Subcutaneous abdominal adipose tissue (tissue), 5 donors: Measurements from ENCODE around the gene CRTC1.

Experiments
- H3K27ac ChIP-seq: one replicate; pipeline ENCODE4 v1.7.0; 2013; ENCODE audit warnings: low read depth, mild to moderate bottlenecking, inconsistent platforms, low read length, moderate library complexity
- H3K27me3 ChIP-seq, 5 donors: one replicate each; pipeline ENCODE4 v1.7.0; 2013; ENCODE audit warnings: low read length in 5 of 5, inconsistent platforms in 1 of 5; ENCODE audit not compliant: control insufficient read depth in 5 of 5, insufficient read depth in 4 of 5
- H3K36me3 ChIP-seq, 5 donors: one replicate each; pipeline ENCODE4 v1.7.0; 2013; ENCODE audit warnings: low read length in 5 of 5; ENCODE audit not compliant: control insufficient read depth in 5 of 5, insufficient read depth in 5 of 5
- H3K4me1 ChIP-seq, 5 donors: one replicate each; pipeline ENCODE4 v1.7.0; 2013; ENCODE audit warnings: low read length in 5 of 5, mild to moderate bottlenecking in 3 of 5, moderate library complexity in 1 of 5; ENCODE audit not compliant: control insufficient read depth in 5 of 5, insufficient read depth in 5 of 5
- H3K4me3 ChIP-seq, 5 donors: one replicate each; pipeline ENCODE4 v1.7.0; 2013; ENCODE audit warnings: low read length in 5 of 5, low read depth in 1 of 5
- H3K9ac ChIP-seq, 5 donors: one replicate each; pipeline ENCODE4 v1.7.0; 2013; ENCODE audit warnings: low read length in 5 of 5, mild to moderate bottlenecking in 4 of 5, moderate library complexity in 3 of 5
- H3K9me3 ChIP-seq, 5 donors: one replicate each; pipeline ENCODE4 v1.7.0; 2013; ENCODE audit warnings: low read length in 5 of 5; ENCODE audit not compliant: control insufficient read depth in 5 of 5
- donor health status: healthy.
- donor health status: healthy.
- donor health status: healthy.
- donor health status: healthy.
- donor health status: healthy.

Gene CRTC1

DNA sequence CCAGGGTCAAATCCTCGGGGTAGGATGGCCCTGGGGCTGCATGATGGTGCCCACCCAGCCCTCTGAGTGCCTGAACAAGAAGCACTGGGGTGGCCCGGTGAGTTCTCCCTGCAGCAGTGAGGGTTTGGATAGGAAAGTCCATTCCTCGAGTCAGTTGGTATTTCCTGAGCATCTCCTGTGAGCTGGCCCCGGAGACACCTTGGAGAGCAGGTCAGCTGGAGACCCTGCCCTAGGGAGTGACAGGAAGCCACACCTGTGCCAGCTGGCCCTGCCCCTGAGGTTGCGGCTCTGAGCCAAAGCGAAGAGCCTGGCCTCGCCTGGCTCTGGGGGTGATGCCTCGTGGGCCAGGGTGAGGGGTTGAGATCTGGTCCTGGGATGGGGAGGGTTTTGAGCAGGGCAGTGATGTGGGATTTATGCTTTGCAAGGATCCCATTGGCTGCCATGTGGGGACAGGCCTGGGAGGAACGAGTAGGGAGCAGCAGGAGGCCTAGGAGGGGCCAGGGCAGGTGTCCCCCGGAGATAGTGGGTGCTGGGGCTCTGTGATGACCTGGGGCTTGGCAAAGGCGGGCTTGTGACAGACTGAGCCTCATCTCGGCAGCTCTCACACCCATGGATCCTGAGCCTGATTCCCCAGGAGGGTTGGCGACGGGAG lies 16.0 kb downstream of the CRTC1 start:
- no peaks in the 10 kb centered on the region for H3K36me3 ChIP-seq
- H3K4me3 ChIP-seq, result no peak overlapping the region
- no peaks in the 10 kb centered on the region for H3K9me3 ChIP-seq
- H3K9ac ChIP-seq, result no peak overlapping the region
- no peaks in the 10 kb centered on the region for H3K27me3 ChIP-seq
- peaks cover 0 to 25% (median 23%) of the 10 kb centered on the region in 5 donors for H3K4me1 ChIP-seq
- H3K27ac ChIP-seq, result no peak overlapping the region

- Histone ChIP-seq H3K27ac (peak overlapping the region; percentile 45), H3K27me3 (no peaks in the 10 kb centered on the region), H3K9me3 (no peaks in the 10 kb centered on the region), H3K36me3 (no peaks in the 10 kb centered on the region), H3K4me3 (peak overlapping the region; percentile 57 to 83 (median 73)), H3K4me1 (peaks cover 0 to 25% (median 23%) of the 10 kb centered on the region in 5 donors), H3K9ac (peak overlapping the region in 3 of 5 donors; percentile 48 to 69 (median 62))
Measured at GRCh38 chr19:18700501-18701249, 17.2 kb downstream of the CRTC1 start.

DNA sequence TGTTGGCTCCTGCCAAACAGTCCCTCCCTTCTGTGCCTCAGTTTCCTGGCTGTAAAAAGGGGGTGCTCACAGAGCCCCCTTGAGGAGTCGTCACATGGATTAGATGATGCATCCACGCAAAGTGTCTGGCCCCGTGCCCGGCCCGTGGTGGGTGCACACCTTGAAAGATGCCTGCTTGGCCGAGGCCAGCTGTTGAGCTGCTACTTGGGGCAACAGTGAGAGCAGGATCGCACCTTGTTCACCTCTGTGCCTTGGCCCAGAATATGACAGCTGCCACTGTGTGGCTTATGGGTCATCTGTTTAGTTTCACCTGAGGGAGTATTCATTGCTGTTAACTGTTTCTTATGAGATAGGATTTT lies 17.7 kb downstream of the CRTC1 start:
- peak overlapping the region in 2 of 5 donors; percentile 62 to 69 for H3K9ac ChIP-seq
- peak overlapping the region in 4 of 5 donors; percentile 6 to 80 (median 65) for H3K4me3 ChIP-seq
- no peaks in the 10 kb centered on the region for H3K9me3 ChIP-seq
- peaks cover 0 to 25% (median 23%) of the 10 kb centered on the region in 5 donors for H3K4me1 ChIP-seq
- no peak overlapping the region for H3K27ac ChIP-seq
- H3K27me3 ChIP-seq, result no peaks in the 10 kb centered on the region
- no peaks in the 10 kb centered on the region for H3K36me3 ChIP-seq

GRCh38 chr19:18704054-18704453 lies 20.6 kb downstream of the CRTC1 start:
- H3K9ac ChIP-seq, result no peak overlapping the region
- H3K27me3 ChIP-seq, result no peaks in the 10 kb centered on the region
- no peak overlapping the region for H3K4me3 ChIP-seq
- H3K27ac ChIP-seq, result no peak overlapping the region
- H3K9me3 ChIP-seq, result no peaks in the 10 kb centered on the region
- H3K36me3 ChIP-seq, result no peaks in the 10 kb centered on the region
- H3K4me1 ChIP-seq, result peaks cover 0 to 32% (median 27%) of the 10 kb centered on the region in 5 donors

- H3K27ac ChIP-seq, result no peak overlapping the region
- H3K36me3 ChIP-seq, result no peaks in the 10 kb centered on the region
- H3K9me3 ChIP-seq, result no peaks in the 10 kb centered on the region
- no peaks in the 10 kb centered on the region for H3K27me3 ChIP-seq
- H3K4me1 ChIP-seq, result peaks cover 0 to 30% (median 29%) of the 10 kb centered on the region in 5 donors
- H3K9ac ChIP-seq, result no peak overlapping the region
- no peak overlapping the region for H3K4me3 ChIP-seq
Measured at GRCh38 chr19:18704971-18705370, 21.5 kb downstream of the CRTC1 start.

DNA sequence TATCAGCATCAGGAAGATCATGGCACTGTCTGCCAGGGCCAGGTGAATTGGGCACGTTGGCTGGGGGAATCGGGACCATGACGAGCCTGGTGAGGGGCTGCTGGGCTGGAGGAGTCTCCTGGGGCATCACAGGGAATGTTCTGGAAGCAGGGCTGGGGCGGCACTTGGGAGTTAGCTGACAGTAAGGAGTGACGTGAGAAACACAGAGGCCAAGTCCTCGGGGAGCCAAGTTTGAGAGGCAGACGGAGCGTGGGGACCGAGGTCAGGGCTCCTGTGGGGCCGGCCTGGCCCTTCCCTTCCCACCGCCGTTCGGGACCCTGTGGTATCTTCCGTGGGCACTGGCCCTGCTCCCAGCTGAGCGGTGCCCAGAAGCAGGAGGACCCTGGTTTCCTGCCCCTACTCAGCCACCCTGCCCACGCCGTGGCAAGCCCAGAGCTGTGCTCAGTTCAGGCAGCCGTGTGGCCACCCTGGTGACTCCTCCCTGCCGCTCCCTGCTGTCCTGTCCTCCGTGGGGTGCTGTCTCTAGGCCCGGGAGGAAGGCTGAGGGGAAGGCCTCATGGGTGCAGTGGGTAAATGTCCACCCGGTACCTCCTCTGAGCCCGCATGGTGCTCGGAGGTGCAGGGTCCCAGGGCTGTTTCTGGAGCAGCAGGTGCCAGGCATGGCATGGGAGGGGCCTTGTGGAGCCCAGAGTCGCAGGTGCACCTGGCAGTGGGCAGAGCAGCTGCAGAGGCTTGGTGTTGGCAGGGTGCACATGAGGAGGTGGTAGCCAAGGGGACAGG lies 25.2 kb downstream of the CRTC1 start:
- Histone ChIP-seq H3K27me3 (no peaks in the 10 kb centered on the region), H3K4me1 (peaks cover 0 to 28% (median 23%) of the 10 kb centered on the region in 5 donors), H3K9me3 (no peaks in the 10 kb centered on the region), H3K4me3 (no peak overlapping the region), H3K27ac (no peak overlapping the region), H3K36me3 (peaks cover 0 to 3% (median 0%) of the 10 kb centered on the region in 5 donors), H3K9ac (no peak overlapping the region)

DNA sequence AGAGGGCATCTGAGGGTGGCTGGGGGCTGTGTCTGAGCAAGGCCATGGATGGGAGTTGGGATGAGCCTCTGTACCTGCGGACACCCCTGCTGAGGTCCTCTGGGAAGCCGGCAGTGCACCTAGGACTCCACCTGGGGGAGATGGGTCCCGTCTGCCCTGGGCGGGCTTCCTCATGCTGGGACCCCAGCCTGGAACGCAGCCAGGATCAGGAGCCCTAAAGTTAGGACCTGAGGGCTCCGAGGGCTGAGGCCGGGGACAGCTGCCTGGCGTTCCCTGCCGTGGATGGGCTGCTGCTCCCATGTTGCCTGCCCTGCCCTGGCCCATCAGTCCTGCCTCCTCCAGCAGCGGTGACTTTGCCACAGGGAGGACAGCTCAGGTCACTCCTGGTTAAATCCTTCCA lies 26.1 kb downstream of the CRTC1 start:
- Histone ChIP-seq H3K4me3 (no peak overlapping the region), H3K4me1 (peaks cover 0 to 28% (median 23%) of the 10 kb centered on the region in 5 donors), H3K9me3 (no peaks in the 10 kb centered on the region), H3K27ac (no peak overlapping the region), H3K9ac (peak overlapping the region in 1 of 5 donors; percentile 13), H3K27me3 (no peaks in the 10 kb centered on the region), H3K36me3 (peaks cover 0 to 6% (median 0%) of the 10 kb centered on the region in 5 donors)

DNA sequence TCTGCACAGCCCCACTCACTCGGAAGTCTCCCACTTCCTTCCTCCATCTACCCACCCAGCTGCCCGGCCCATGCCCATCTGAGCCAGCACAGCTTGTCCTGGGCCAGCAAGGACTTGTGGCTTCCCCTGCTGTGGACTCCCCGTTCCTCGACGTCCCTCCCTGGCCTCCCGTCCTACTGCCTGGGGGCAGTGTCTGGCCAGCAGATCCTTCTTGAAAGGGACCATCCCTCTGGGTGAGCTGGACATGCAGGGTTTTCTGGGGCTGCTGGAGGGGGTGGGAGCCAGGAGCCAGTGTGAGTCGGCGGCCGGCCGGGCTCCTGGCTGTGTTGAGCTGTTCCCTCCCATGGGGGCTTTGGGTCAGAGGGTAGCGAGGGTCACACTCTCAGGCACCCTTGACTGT lies 26.7 kb downstream of the CRTC1 start:
- Histone ChIP-seq H3K9ac (peak overlapping the region in 2 of 5 donors; percentile 21 to 58), H3K4me1 (peaks cover 0 to 28% (median 23%) of the 10 kb centered on the region in 5 donors), H3K27me3 (no peaks in the 10 kb centered on the region), H3K36me3 (peaks cover 0 to 6% (median 0%) of the 10 kb centered on the region in 5 donors), H3K27ac (no peak overlapping the region), H3K9me3 (no peaks in the 10 kb centered on the region), H3K4me3 (no peak overlapping the region)

DNA sequence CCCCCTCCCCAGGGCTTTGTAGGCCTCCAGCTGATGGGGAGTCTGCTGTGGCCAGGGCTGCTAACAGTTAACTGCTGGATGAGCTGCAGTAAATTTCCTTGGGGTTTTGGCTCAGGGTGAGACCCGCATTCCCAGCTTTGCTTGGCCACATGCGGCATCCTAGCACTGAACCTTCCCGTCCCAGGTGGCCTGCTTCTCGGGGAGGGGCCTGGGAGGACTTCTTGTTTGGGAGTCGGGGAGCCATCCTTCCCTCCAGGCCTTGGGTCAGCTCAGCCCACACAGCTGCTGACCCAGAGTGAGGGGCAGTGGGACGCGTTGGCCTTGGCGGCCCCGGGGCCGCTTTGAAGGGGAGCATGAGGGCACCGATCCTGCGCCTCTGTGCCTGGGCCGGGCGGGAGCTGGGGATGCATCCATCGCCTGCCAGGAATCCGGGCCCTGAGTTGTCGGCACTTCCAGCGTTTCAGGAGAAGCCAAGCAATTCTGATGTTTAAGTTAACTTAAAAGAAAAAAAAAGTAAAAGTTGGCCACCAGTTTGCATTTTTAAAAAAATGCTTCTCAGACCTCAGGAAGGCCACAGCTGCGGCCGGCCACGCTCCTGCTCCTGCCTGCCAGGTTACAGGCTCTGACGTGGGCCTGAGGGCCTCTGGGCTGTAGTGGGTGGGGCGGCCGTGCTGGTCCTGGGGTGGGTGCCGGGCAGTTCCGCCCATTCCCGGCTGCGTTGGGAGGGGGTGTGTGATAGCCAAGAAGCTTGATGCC lies 27.7 kb downstream of the CRTC1 start:
- Histone ChIP-seq H3K4me1 (peaks cover 0 to 28% (median 23%) of the 10 kb centered on the region in 5 donors), H3K36me3 (peaks cover 0 to 6% (median 0%) of the 10 kb centered on the region in 5 donors), H3K27ac (no peak overlapping the region), H3K9ac (peak overlapping the region in 1 of 5 donors; percentile 9), H3K4me3 (no peak overlapping the region), H3K27me3 (no peaks in the 10 kb centered on the region), H3K9me3 (no peaks in the 10 kb centered on the region)
